Superior temporal gyrus (tissue), 1 donor: ENCODE data around the gene TRIM47.
"Not testable (repeated sequence)": the region's sequence is repeated elsewhere in the genome, so short reads cannot be mapped to it uniquely, and the experiment has no call there.

Experiments used
- DNase-seq: peaks from one replicate; pipeline ENCODE4 v3.0.0-alpha.2; 2016; ENCODE audit errors: extremely low spot score

The TRIM47 gene

DNA sequence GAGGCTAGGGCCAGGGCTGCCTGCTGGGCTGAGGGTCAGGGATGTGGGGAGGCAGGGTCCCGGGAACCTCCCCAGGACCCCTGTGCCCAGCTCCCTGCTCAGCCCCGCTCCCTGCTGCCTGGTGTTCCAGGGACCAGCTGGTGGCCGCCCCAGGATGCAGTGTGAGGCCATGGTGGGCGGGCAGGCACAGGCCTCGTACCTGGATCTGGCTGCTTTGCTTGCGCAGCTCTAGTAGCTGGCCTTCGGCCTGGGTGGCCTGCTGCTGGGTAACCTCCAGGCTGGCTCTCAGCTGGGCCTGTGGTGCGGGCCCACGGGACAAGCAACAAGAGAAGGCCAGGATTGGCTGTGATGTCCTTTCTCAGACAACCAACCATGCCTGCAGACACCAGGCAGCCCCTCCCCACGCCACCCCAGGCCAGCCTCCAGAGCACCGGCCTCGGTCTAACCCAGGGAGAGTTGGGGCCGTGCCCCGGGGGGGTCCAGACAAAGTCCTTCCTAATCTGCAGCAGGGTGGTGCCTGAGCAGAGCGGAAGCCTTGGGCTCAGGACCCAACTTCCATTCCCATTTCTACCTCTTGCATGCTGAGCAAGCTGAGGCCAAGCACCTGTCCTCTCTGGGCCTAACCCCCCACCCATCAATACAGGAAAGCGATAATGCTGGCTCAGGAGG, 14.3 kb upstream of the TRIM47 start:
- no peak for DNase-seq

DNA sequence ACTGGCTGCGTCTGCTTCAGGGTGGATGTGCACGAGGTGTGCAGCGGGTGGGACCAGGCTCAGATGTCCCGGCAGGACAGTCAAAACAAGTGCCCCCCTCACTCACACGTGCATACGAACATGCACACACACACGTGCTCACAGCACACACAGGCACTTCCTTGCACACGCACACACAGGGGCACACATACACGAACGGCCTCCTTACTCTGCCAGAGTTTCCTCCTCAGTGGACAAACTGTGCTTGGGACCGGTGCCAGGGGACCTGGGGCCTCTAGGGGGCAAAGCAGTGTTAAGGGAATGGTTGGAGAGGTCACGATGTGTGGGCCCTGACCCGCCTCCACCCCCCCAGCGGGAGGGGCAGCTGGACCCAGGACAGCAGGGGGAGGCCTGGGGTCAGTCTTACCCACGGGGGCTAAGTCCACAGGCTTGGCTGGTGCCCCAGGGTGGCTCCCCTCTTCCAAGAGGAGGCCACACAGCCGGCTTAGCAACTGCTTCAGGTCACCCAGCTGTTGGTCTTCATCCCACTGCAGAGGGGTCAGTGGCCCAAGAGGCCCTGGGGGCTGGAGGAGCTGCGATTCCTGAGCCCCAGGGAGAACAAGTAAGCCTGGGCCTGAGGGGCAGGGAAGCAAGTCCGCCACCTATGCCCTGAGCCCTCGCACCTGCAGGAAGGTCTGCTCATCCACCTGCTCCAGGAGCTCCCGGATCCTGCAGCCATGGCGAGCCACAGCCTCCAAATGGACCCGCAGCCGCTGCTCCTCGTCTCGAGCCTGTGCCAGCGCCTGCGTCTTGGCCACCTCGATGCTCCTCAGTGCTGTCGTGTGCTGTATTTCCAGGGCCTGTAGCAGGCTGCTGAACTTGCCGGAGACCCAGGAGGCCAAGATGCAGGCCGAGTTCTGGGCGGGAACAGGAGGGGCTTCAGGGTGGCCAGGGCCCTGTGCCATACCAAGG, 13.5 kb upstream of the TRIM47 start:
- no peak for DNase-seq

DNA sequence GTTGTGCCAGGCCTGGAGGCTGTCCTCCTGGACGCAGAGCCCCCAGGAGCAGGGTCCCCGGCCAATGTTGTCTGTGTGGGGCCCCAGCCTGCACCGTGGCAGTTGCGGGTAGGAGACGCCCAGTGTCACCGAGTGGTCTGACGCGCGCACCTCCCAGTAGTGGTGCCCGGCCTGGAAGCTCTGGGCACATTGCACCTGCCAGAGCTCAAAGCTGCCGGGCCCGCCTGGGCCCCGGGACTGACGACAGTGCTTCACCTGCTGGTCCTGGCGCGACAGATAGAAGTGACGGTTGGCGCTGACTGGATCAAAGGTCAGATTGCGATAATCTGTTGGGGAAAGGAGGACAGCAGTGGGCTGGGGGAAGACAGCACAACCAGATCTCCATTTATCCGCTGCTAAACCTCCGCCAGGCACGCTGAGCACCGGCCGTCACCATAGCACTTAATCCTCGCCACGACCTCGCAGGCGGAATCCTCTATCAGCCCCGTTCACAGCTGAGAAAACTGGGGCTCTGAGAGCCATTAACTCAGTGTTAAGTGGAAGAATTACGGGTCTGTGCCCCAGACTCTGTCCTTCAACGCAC, 12.7 kb upstream of the TRIM47 start:
- DNase-seq: no peak

DNA sequence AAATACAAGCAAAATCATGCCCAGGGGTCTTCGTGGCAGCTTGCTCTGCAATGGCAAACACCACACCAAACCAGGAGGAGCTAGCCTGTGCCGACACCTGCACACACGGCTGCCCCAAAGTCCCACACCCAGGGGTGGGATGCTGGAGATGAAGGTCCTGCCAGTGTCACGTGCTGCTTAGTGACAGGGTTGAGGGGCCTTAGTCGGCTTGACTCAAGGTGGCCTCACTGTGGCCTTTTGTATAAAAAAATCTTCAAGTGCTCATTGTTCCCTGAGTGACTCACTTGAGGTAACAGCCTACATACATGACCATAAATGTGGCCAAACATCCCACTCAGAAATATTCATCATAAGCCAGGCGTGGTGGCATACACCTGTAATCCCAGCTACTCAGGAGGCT, 11.1 kb upstream of the TRIM47 start:
- no peak for DNase-seq

DNA sequence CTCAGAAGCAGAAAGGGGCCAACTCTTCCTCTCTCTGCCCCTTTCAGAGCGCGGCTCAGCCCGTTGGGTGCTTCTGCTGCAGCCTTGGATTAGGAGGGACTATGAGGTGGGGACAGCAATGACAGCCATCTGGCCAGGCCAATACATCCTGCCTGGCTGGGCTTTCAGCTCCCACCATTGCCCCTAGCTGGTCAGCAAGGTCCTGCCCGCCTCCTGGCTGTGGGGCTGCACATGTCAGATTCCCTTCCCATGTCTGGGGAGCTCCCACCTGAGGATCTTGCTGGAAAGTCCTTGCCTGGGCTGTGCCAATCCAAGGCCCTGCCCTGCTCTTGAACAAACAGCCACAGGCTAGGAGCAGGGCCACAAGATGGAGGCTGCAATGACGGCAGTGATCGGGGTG, 10.1 kb upstream of the TRIM47 start:
- no peak for DNase-seq

DNA sequence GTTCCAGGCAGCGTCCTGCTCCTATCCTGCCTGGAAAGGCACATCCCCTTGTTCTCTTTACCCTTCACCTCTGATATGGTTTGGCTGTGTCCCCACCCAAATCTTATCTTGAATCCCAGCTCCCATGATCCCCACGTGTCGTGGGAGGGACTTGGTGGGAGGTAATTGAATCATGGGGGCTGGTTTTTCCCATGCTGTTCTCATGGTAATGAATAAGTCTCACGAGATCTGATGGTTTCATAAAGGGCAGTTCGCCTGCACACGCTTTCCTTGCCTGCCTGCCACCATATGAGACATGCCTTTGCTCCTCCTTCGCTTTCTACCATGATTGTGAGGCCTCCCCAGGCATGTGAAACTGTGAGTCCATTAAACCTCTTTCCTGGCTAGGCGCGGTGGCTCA, 7.5 kb upstream of the TRIM47 start:
- DNase-seq: not testable (repeated sequence)

DNA sequence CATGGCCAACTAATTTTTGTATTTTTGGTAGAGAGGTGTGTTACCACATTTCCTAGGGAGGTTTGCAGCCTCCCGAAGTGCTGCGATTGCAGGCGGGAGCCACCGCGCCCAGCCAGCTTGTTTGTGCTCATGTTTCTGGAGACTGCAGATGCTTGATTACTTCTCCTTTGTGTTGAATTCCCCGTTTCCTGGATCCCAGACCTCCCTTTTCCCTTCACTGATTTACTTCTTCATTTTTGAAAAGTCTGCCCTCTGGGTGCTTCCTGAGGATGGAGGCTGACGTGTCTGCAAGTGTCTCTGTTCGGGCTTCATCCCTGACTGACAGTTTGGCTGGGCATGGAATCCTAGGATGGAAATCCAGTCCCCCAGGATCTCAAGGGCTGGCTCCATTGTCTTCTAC, 7.0 kb upstream of the TRIM47 start:
- no peak for DNase-seq

DNA sequence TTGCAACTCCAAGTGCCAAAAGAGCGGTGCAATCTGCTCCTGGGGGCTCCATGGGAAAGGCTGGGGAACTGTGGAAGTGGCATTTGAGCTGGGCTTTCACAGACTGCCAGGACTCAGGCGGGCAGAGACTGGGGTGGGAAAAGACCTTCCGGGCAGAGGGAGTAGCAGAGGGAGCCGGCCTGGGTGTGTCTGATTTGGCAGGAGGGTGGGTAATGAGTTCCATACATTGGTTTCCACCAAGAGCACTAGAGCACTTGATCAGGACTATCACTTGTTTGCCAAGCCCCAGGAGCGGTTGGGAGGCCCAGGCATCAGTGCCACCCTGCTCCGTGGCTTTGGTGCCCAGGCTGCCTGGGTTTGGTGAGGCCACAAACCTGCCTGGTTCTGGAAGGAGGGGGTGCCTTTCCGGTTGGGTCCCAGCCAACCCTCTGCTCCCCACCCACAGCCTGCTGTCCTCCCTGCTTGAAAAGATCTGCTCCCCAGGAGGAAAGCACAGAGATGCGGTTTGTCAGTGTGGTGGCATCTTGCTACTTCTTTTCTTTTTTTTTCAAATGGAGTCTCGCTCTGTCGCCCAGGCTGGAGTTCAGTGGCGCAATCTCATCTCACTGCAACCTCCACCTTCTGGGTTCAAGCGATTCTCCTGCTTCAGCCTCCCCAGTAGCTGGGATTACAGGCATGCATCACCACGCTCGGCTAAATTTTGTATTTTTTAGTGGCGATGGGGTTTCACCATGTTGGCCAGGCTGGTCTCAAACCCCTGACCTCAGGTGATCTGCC, 3.5 kb upstream of the TRIM47 start:
- no peak for DNase-seq

DNA sequence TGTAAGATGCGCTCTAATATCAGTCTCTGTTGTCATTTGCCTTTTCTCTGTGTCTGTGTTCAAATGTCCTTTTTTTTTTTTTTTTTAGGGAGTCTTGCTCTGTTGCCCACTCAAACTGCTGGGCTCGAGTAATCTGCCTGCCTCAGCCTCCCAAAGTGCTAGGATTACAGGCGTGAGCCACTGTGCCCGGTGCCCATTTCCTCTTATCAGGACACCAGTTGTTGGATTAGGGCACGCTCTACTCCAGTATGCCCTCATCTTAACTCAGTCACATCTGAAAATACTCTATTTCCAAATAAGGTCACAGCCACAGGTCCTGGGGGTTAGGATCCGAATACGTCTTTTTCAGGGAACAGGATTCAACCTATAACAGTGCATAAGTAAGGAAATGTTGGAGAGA, 1.9 kb upstream of the TRIM47 start:
- DNase-seq: no peak

DNA sequence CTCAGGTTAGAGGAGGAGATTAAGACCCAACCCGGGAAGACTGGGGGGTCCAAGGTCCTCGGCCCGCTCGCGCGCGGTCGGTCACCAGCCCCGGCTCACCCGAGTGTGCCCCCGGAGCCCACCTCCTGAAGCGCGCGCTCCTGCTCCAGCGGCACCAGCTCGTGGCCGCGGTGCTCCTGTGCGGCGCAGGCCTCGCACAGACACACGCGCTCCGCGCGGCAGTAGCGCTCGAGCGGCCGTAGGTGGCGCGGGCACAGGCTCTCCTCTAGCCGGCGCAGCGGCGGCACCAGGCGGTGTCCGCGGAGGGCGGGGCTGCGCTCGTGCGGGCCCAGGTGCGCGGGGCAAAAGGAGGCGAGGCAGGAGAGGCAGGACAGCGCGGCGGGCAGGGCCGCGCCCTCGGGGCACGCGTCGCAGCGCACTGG, 618 bp downstream of the TRIM47 start:
- peak; percentile 59 for DNase-seq

DNA sequence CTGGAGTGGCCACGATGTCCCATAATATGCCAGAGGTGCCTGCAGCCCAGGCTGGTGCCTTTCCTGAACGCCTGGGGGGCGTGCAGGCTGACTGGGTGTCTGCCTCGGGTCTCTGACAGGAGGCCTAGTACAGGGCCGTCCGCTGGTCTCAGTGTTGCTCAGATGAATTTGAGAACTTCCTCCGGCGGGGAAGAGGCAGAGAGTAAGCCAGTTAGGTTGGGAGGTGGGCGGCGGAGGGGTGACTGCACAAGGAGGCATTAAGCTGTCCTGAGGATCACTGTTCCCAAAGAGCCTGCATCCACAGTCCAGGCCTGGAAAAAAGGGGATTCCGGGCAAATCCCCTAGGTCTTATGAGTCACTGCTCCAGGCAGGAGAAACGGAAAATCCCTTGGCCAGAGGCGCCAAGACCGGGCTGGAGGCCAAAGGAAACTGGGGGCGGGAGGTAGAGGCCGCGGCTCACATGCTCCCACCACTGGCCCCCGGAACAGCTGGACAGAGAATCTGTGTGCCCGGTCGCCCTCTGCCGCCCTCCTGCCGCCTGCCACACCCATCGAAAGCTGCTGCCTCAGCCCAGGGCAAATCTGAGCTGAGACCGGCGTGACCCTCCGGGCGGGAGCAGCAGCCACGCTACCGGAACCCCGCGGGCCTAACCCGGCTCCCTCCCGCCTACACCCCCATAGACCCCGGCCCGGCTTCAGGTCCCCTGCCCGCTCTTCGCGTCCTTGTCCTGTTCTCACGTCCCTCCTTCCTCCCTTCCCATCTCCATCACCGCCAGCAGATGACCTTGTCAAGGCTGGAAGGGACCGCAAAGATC, 1.2 kb downstream of the TRIM47 start:
- DNase-seq: peak; percentile 75

DNA sequence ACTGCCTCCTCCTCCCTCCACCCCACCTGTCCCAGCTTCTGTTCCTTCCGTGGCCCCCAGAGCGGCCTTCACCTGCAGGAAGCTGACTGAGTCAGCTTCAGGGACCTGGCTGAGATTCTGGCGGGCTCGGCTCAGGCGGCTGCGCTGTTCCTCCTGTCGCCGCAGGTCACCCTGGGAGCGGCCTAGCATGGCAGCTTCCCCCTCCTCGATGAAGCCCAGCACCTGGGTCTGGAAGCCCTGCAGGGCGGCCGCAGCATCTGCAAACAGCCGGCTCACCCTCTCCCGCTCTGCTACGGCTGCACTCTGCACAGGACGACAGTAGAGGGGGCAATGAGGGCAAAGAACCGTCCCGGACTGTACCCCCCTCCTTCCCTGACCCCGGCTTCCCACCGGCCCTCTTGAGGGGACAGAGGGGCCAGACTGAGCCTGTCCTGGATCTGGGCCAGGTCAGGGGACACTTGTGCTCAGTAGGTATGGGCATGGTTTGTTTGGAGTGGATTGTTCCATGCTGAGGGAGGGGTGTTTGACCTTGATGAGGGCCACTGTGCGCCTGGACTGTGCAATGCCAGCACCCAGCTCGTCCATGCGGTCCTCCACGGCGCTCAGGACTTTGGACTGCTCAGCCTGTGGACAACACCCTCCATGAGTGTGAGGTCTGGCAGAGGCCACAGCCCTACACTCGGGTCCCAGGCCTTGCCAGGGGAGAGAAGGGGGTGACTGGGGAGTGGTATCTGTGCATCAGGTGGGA, 2.0 kb downstream of the TRIM47 start:
- no peak for DNase-seq

DNA sequence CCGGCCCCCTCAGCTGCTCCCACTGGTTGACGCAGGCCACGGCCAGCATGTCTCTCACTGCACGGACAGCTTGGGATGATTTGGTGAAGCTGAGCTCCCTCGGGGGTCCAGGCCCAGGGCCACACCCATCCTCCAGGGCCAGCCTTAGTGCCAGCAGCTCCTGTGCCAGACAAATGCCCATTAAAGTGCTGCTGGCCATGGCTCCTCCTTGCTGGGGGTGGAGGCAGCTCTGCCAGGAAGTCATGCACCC, 2.5 kb downstream of the TRIM47 start:
- DNase-seq: no peak

DNA sequence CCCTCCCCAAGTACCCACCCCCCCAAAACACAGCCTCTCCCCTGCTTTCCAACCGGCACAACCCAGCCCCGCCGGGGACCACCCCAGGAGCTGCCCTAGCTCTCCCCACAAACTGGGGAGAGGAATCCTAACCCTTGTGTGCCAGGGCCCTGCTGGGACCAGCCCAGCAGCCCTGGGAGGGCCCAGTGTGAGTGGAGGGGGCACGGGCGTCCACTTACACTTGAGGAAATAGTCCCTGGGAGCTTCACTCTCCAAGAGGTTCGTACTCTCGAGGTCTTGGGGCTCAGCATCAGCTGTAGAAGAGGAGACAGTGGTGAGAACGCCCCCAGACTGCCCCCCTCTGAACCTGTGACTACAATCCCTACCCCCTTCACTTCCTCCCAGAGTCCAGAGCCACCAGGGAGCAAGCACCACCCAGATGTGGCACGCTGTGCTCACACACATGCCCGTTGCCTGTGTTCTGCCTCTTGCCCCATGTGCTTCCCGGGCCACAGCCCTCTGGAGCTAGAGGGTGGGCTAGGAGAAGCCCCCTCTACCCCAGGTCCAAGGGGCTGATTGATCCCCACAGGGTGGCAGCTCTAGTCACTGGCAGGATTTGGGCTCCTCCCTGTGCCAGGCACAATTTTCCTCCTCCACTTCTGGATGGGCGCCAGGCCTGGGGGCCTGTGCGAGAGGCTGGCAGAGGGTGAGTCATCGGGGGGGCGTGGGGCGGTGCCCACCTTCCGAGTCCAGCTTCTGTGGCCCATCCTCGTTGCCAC, 3.0 kb downstream of the TRIM47 start:
- DNase-seq: no peak

DNA sequence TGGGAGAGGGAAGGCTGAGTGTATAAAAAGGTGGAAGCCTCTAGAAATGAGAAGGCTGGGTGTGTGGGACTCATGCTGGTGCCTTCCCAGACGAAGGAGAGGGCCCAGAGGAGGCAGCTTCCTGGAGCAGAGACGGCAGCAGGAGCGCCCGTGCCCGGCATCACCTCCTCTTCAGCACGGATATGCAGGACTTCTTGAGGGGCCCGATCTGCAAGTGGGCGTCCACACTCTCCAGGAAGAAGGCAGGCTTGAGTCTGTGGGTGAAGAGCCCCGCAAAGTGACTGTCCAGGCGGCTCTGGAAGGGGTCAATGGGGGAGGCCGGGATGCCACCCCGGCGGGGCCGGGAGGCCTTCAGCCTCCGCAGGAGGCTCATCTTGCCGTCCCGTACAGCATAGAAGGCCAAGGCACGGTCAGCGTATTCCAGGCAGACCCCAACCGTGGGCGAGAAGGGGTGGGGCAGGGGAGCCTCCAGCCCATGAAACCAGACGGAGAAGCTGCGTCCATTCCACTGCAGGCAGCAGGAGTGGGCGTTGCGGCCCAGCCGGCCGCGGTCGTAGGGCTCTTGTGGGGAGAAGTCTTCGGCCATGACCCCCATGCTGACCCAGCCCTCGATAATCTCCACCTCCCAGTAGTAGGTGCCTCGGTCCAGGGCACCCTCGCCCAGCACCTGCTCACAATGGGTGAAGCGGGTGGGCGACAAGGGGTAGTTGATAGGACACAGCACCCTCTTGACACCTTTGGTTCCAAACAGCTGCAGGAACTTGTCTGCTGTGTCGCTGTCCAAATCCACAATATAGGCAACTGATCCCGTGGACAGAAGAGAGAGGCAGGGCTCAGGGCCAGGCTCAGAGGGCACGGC, 3.8 kb downstream of the TRIM47 start:
- DNase-seq: no peak

DNA sequence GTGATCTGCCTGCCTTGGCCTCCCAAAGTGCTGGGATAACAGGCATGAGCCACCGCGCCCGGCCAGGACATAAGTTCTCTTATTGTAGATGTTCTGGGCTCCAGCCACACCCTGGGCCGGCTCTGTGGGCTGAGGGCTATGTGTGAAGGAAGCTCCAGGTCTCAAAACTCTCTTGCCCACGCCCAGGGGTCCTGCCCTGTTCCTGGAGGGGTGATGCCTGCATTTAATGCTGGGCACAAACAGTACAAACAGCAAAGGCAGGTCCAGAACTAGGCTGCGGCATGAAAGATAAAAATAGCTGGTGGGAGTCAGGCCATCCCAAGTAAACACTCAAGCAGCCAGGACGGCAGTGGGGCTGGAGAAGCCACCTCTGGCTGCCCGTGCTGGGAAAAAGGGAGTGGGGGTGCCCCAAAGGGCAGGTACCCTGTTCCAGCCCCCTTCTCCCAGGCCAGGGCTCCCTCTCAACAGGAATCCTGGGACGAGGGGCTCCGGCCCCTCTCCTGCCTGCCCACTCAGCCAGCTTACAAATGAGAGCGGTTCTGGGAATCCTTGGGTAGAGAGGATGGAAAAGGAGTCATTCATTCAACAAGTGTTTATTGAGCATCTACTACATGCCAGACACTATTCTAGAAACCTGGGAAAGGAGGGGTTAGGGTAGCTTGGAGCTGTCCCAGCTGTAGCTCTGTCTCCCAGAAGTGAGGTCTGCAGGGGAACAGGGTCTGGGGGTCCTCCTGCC, 4.6 kb downstream of the TRIM47 start:
- DNase-seq: no peak

DNA sequence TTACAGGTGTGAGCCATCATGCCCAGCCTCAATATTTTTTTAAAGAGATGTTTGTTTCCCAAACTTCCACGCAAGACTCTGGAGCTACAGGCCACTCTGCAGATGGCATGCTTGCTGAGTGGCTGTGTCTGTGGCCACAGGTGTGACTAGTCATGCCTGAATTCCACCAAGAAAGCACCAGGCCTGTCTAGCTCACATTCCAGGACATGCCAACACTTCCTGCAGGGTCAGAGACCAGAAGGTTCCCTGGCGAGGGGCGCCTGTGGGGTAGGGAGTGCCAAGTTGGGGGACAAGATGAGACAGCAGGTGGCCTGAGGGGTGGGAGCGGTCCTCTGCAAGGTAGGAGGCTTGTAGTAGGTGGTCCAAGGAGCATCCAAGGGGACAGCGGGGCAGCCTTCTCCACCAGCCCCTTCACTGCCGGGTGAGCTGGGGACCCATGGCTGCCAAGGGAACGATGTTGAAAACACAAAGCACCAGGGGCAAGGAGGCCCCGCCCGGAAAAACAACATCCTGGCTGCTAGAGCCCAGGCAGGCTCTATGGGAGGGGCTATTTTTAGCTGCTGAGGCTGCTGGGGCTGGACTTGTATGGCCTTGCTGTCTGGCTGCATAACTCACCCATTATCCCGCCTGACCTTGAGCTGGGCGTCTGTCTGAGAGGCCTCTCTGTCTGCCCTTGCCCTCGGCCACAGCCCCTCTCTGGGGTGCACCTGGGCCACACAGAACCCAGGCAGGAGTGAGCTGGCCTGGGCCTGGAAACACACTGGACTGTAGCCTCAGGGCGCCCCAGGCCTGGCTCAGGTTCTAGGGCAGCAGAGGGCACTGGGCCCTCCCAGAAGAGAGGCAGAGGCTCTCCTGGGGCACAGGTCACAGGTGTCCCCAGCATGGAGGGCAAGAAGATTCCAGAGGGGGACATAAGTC, 5.7 kb downstream of the TRIM47 start:
- no peak for DNase-seq
